ENCODE measurements around the gene DNAH12.
"Not testable (repeated sequence)": the region's sequence is repeated elsewhere in the genome, so short reads cannot be mapped to it uniquely, and the experiment has no call there.

The DNAH12 gene

GRCh38 chr3:57354768-57355167, 189.4 kb downstream of the DNAH12 start:
- no peaks in the 10 kb centered on the region for H3K9me3 Mint-ChIP-seq
- ATAC-seq (replicated peaks) (peak; percentile 81 to 84), DNase-seq (no peak)
- H3K4me1 Mint-ChIP-seq: peaks cover 2 to 17% of the 10 kb centered on the region in 2 donors
- no peak overlapping the region for H3K4me3 Mint-ChIP-seq
- no peaks in the 10 kb centered on the region for H3K36me3 Mint-ChIP-seq
- H3K27ac Mint-ChIP-seq: no peak overlapping the region
- no peaks in the 10 kb centered on the region for H3K27me3 Mint-ChIP-seq

- Mint-ChIP-seq H3K27ac (no peak overlapping the region), H3K9me3 (peaks cover 0 to 4% of the 10 kb centered on the region in 2 donors)
These were observed 193.9 kb downstream of the DNAH12 start for GRCh38 chr3:57350271-57350670.

GRCh38 chr3:57339071-57339642, 205.0 kb downstream of the DNAH12 start:
- H3K9me3 Mint-ChIP-seq; H3K4me1 Mint-ChIP-seq; H3K36me3 Mint-ChIP-seq; H3K27me3 Mint-ChIP-seq; ATAC-seq (replicated peaks); H3K27ac Mint-ChIP-seq; H3K4me3 Mint-ChIP-seq; DNase-seq: not testable (repeated sequence)

More at GRCh38 chr3:57350271-57350670, 193.9 kb downstream of the DNAH12 start:
- Mint-ChIP-seq H3K27me3 (no peaks in the 10 kb centered on the region), H3K36me3 (no peaks in the 10 kb centered on the region), H3K4me1 (peaks cover 2 to 19% of the 10 kb centered on the region in 2 donors), H3K4me3 (no peak overlapping the region)
- DNase-seq (no peak), ATAC-seq (replicated peaks) (no peak)

- H3K4me3 Mint-ChIP-seq; H3K27ac Mint-ChIP-seq; H3K9me3 Mint-ChIP-seq; DNase-seq; H3K27me3 Mint-ChIP-seq; H3K4me1 Mint-ChIP-seq; H3K36me3 Mint-ChIP-seq; ATAC-seq (replicated peaks): not testable (repeated sequence)
These were observed 205.7 kb downstream of the DNAH12 start for GRCh38 chr3:57338272-57339070.

GRCh38 chr3:57335283-57335938, 208.7 kb downstream of the DNAH12 start:
- H3K27ac Mint-ChIP-seq: no peak overlapping the region
- no peaks in the 10 kb centered on the region for H3K36me3 Mint-ChIP-seq
- ATAC-seq (replicated peaks) (no peak), DNase-seq (no peak)
- no peaks in the 10 kb centered on the region for H3K4me1 Mint-ChIP-seq
- H3K9me3 Mint-ChIP-seq: peaks cover 2 to 4% of the 10 kb centered on the region in 2 donors
- no peak overlapping the region for H3K4me3 Mint-ChIP-seq
- no peaks in the 10 kb centered on the region for H3K27me3 Mint-ChIP-seq

GRCh38 chr3:57331078-57331610, 213.0 kb downstream of the DNAH12 start:
- H3K27ac Mint-ChIP-seq: no peak overlapping the region
- no peak overlapping the region for H3K4me3 Mint-ChIP-seq
- H3K9me3 Mint-ChIP-seq: no peaks in the 10 kb centered on the region
- H3K36me3 Mint-ChIP-seq: no peaks in the 10 kb centered on the region
- DNase-seq (no peak), ATAC-seq (replicated peaks) (no peak)
- no peaks in the 10 kb centered on the region for H3K27me3 Mint-ChIP-seq
- no peaks in the 10 kb centered on the region for H3K4me1 Mint-ChIP-seq

- H3K9me3 Mint-ChIP-seq; H3K27ac Mint-ChIP-seq; H3K36me3 Mint-ChIP-seq; DNase-seq; H3K27me3 Mint-ChIP-seq; H3K4me3 Mint-ChIP-seq; ATAC-seq (replicated peaks); H3K4me1 Mint-ChIP-seq: not testable (repeated sequence)
These were observed 217.6 kb downstream of the DNAH12 start for GRCh38 chr3:57326498-57326897.

- Mint-ChIP-seq H3K9me3 (peaks cover 5% of the 10 kb centered on the region in 2 donors), H3K4me3 (no peak overlapping the region), H3K4me1 (no peaks in the 10 kb centered on the region), H3K36me3 (peaks cover 0 to 3% of the 10 kb centered on the region in 2 donors), H3K27ac (no peak overlapping the region), H3K27me3 (peaks cover 2 to 3% of the 10 kb centered on the region in 2 donors)
- ATAC-seq (replicated peaks) (no peak), DNase-seq (no peak)
These were observed 229.9 kb downstream of the DNAH12 start for GRCh38 chr3:57314204-57314603.

- H3K4me3 Mint-ChIP-seq: no peak overlapping the region
- no peak for ATAC-seq (replicated peaks)
- no peak for DNase-seq
- no peaks in the 10 kb centered on the region for H3K4me1 Mint-ChIP-seq
- H3K27me3 Mint-ChIP-seq: peaks cover 0 to 4% of the 10 kb centered on the region in 2 donors
- no peaks in the 10 kb centered on the region for H3K36me3 Mint-ChIP-seq
- no peak overlapping the region for H3K27ac Mint-ChIP-seq
- H3K9me3 Mint-ChIP-seq: no peaks in the 10 kb centered on the region
These were observed 234.3 kb downstream of the DNAH12 start for GRCh38 chr3:57309769-57310360.

- not testable (repeated sequence) for H3K36me3 Mint-ChIP-seq; H3K9me3 Mint-ChIP-seq; DNase-seq; ATAC-seq (replicated peaks); H3K4me1 Mint-ChIP-seq; H3K27ac Mint-ChIP-seq; H3K4me3 Mint-ChIP-seq
- peaks cover 0 to 10% of the 10 kb centered on the region in 2 donors for H3K27me3 Mint-ChIP-seq
These were observed 240.6 kb downstream of the DNAH12 start for GRCh38 chr3:57303520-57303919.

- H3K4me1 Mint-ChIP-seq: no peaks in the 10 kb centered on the region
- DNase-seq: no peak
- H3K27ac Mint-ChIP-seq: no peak overlapping the region
- no peaks in the 10 kb centered on the region for H3K9me3 Mint-ChIP-seq
- peak; percentile 53 to 57 for ATAC-seq (replicated peaks)
- H3K36me3 Mint-ChIP-seq: no peaks in the 10 kb centered on the region
- no peak overlapping the region for H3K4me3 Mint-ChIP-seq
- no peaks in the 10 kb centered on the region for H3K27me3 Mint-ChIP-seq
These were observed 246.1 kb downstream of the DNAH12 start for GRCh38 chr3:57298041-57298440.

GRCh38 chr3:57292897-57293526, 251.1 kb downstream of the DNAH12 start:
- H3K4me3 Mint-ChIP-seq: no peak overlapping the region
- H3K4me1 Mint-ChIP-seq: no peaks in the 10 kb centered on the region
- H3K27me3 Mint-ChIP-seq: no peaks in the 10 kb centered on the region
- DNase-seq (no peak), ATAC-seq (replicated peaks) (no peak)
- no peaks in the 10 kb centered on the region for H3K36me3 Mint-ChIP-seq
- no peaks in the 10 kb centered on the region for H3K9me3 Mint-ChIP-seq
- H3K27ac Mint-ChIP-seq: no peak overlapping the region

- H3K9me3 Mint-ChIP-seq: no peaks in the 10 kb centered on the region
- DNase-seq (no peak), ATAC-seq (replicated peaks) (no peak)
- no peaks in the 10 kb centered on the region for H3K4me1 Mint-ChIP-seq
- no peak within 1 kb of the TSS for H3K4me3 Mint-ChIP-seq
- no peaks in the 10 kb centered on the region for H3K36me3 Mint-ChIP-seq
- H3K27me3 Mint-ChIP-seq: no peaks in the 10 kb centered on the region
- no peak within 1 kb of the TSS for H3K27ac Mint-ChIP-seq
These were observed 251.8 kb downstream of the DNAH12 start, which contains the start of gene ASB14 for GRCh38 chr3:57292159-57292896. ASB14 (minus strand) TSS chr3:57292685; CDS start chr3:57292033, 652 bp downstream.

All from stimulated activated naive B cell treated with anti-CD40 and anti-IgM and Interleukin-4, amounts not matched to agents 10 μg/mL and 1 μg/mL and 100 μg/mL, for 72 hours (primary cell).